UCSD-AML1 (cell line): Measurements from ENCODE around the gene DRD2.

ENCODE experiments used
- DNase-seq: peaks from one replicate; lab custom pipeline; 2025; ENCODE audit not compliant: unreplicated experiment; lab: John Stamatoyannopoulos, UW

The DRD2 gene

DNA sequence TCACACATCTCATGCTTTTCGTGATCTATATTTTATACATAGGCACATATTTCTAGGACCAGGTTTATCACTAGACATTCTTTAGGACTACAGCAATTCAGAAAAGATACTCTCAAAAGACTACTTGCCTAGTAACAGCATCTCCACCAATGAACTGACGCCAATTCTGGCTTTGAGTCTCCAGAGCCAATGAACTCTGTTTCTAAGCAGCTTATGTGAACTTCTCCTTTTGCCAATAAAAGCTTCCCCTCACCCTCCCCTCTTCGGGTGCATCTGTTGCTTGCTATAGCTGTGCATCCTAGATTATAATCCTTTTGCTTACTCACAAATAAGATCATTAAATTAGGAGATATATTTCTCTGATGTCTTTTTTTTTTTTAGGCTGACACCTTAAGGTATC lies 99.0 kb downstream of the DRD2 start:
- DNase-seq = no peak

DNA sequence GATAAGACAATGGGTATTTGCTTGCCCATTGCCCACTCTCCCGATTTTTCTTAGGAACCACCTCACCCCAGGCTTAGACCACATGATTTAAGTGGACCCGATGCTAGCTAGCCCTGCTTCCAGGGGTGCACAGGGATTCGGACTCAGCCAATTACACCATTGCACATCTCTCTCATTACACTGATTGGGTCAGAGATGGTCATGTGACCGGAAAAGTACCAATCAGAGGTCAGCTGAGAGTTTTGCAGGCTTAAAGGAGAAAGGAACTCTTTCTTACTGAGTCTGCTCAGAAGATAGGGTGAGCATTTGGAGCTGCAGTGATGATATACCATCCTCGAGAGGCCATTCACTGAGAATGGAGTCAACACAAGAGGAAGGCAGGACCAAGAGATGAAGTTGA lies 99.8 kb downstream of the DRD2 start:
- DNase-seq = no peak

DNA sequence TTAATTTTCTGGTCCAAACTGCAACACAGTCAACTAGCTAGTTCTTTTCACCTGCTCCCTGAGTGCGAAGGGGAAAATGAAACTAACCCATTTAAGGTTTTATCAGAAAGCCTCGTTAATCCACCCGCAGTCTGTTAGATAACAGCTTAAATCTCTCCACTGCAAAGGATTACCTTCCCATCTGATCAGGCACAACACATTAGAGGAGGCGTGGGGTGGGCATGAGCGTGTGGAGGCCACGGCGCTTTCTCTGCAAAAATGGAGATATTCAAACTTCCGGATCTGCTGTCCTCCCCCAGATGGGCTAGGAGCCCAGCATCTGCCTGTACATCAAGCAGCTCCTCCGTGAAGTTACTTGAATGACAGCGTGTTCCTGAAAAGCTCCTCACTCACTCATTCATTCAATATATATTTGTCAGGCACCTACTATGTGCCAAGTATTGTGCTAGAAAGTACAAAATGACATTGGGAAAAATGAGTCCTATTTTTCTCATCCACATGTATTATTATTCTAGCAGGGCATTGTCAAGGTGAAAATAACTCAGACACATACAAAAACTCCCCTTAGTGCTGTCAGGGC lies 101.1 kb downstream of the DRD2 start:
- DNase-seq = no peak

DNA sequence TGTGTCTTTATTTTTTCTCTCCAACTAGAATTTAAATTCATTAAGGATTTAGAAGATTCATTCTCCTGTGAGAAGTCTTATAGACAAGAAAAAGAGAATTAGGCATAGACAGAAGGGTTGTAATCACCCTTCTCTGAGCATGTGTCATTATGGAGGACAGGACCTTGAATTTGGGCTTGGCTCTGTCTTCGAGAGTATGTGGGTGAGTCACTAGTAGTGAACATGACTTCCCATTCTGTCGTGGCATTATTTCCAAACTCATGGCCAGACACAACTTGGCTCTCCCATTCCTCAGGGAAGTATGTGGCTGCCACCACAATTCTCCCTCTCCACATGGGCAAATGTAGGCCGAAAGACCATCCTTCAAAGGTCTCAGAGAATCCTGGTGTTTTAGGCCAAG lies 101.9 kb downstream of the DRD2 start:
- DNase-seq = no peak

DNA sequence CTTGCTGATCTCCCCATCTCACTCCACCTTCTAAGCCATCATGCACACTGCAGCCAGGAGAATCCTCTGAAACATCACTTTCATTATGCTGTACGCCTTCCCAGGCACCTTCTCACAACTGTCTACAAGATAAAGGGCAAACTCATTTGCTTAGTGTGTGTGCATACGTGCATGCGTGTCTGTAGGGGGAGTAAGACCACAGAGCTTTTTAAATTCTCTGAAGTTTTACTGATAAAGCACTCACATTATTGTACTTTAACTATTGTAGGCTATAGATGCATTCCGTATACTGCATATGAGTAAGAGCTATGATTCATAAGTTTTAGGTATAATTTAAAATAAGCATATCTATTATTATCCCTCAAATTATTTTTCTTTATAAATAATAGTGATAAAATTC lies 102.9 kb downstream of the DRD2 start:
- DNase-seq = no peak

DNA sequence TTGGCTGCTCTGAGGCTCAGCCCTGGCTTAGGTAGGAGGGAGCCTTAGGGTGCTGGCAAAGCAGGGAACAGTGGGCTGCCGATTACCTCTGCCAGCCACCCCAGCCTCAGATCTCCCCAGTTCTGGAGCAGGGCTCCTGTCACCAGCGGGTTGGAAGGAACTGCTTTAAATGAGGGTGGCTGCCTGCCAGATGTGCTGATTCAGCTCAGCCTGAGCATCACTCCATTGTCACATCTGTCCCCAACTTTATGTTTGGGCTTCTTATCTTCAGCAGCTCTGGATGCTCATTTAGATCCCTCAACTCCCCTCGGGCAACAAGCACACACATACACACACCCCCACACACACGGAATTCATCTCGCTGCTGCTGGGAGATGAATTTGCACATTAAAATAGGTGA lies 104.6 kb downstream of the DRD2 start:
- DNase-seq = no peak

DNA sequence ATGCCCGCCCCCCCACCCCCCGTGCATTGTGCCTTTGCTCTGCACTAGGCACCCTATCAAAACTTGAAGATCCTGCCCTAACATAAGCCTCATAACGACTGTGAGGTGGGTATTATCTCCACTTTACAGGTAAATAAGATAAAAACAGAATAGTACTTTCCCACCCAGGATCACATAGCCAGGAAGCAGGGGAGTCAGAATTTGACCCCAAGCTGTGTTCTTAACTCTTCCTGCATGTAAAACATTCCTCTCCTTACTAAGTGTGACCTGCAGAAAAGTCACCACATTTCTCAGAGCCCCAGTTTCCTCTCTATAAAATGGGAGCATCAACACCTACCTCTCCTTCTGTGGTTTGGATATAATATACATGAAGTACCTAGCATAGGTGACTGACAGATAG lies 105.8 kb downstream of the DRD2 start:
- DNase-seq = no peak

DNA sequence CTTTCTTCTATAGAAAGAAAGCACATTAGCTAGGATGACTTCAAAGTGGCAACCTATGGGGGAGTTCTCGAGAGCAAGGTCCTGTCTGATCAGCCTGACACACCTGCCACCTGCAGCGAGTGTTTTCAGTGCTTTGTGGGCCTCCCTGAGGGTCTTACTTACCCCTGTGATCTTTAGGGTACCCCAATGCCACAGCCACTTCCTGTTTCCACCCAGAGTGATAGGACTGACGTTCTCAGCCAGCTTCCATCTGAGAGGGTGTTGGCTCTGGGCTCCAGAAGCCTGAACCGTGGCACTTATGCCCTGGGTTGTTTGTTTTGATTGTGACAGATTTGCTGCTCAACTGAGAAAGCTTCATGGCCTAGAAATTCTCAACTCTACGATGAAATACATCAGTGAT lies 109.3 kb downstream of the DRD2 start:
- no peak for DNase-seq

DNA sequence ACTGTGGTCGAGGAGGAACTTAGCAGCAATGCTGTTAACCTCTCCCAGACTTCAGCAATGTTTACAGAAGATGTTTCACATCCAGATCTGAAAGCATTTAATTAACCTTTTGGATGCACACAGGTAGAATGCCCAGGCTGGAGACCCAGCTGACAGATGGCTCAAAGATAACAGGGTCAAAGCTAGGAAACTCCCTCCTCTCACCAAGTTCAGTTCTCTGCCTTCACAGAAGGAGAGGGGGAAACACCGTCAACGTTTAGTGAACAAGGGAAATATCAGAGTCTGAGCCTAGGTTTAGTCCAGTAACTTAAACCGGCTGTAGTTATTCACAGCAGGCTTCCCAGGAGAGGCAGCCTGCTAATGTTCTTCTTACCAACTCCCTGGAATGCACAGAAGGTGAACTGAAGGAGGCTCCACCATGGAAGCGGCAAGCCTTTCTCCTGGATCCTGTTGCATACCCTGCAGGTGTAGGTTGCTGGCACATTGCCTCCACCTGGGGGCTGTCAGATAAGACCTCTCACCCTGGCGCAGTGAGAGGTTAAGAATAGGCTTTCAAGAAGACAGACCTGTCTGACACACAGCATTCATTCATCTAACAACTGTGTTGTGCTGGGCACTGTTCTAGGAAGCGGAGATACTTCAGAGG lies 111.1 kb downstream of the DRD2 start:
- no peak for DNase-seq

DNA sequence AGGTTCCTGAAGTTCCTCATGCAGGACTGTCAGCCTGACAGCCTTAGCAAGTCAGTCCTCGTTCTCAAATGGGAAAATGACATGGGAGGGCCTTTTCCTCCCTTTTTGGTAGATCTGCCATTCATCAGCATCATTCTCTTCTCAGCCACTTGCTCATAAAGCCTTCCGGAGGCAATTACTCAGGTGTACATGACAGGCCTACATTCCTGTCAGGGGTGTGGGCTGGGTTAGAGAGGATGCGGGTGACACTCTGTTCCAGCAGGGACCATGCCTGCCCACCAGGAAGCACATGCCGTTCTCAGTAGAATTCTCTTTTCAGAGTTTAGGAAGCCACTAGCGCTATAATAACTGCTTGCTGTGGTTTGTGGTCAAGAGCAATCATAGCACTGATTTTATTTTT lies 111.8 kb downstream of the DRD2 start:
- no peak for DNase-seq
